ENCODE data around the gene RPTOR. TPM values are rescaled to one million over a fixed set of nuclear protein-coding genes. Genes with fewer than 3 reads are reported as not detected.

Gene RPTOR, protein sequence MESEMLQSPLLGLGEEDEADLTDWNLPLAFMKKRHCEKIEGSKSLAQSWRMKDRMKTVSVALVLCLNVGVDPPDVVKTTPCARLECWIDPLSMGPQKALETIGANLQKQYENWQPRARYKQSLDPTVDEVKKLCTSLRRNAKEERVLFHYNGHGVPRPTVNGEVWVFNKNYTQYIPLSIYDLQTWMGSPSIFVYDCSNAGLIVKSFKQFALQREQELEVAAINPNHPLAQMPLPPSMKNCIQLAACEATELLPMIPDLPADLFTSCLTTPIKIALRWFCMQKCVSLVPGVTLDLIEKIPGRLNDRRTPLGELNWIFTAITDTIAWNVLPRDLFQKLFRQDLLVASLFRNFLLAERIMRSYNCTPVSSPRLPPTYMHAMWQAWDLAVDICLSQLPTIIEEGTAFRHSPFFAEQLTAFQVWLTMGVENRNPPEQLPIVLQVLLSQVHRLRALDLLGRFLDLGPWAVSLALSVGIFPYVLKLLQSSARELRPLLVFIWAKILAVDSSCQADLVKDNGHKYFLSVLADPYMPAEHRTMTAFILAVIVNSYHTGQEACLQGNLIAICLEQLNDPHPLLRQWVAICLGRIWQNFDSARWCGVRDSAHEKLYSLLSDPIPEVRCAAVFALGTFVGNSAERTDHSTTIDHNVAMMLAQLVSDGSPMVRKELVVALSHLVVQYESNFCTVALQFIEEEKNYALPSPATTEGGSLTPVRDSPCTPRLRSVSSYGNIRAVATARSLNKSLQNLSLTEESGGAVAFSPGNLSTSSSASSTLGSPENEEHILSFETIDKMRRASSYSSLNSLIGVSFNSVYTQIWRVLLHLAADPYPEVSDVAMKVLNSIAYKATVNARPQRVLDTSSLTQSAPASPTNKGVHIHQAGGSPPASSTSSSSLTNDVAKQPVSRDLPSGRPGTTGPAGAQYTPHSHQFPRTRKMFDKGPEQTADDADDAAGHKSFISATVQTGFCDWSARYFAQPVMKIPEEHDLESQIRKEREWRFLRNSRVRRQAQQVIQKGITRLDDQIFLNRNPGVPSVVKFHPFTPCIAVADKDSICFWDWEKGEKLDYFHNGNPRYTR (N-terminal part only)
- total RNA-seq (2022; extraction: Qiagen RNA extraction; ENCODE audit: low read depth), result 18.3 to 35.8 TPM (median 32.7 TPM) in 5 replicates

DNA sequence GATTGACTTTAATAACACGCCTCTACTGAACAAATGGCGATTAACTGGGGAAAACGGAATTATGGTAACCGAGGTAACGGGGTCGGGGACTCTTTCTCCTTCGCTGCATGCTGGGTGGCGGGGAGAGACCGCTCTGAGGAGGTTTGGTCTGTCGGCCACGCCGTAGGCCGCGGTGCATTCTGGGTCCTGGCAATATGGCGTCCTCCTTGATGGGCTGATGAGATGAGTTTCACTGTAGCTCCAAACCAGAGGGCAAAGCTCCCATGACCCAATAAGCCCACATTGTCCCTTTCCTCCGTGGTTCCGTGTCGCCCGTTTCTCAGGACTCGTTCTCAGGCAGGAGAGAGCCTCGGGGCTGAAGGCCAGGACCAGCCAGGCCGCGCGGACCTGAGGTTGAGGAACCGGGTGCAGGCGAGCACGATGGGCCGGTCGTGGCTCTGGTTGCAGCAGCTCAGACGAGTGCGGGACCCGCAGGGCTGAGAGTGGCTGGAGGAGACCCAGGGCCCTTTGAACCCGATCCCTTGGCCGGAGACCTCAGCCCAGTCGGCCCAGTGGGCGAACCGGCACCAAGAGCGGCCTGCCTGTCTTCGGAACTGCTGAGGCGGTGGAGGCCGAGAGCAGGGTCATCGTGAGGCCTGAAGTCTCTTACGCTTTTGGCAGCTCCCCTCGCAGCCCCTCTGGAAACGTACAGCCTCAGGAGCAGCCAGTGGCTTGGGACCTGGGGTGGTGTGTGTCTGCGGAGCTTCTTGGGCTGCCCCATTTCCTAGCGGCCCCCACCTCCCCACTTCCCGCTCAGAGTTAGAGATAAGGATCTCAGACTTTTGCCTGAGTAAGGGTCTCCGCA, at the start of gene RPTOR:
RPTOR (plus strand) TSS at position 184 of the 844 bp plus-strand sequence. CDS start 792 bp downstream, outside the sequence.

DNA sequence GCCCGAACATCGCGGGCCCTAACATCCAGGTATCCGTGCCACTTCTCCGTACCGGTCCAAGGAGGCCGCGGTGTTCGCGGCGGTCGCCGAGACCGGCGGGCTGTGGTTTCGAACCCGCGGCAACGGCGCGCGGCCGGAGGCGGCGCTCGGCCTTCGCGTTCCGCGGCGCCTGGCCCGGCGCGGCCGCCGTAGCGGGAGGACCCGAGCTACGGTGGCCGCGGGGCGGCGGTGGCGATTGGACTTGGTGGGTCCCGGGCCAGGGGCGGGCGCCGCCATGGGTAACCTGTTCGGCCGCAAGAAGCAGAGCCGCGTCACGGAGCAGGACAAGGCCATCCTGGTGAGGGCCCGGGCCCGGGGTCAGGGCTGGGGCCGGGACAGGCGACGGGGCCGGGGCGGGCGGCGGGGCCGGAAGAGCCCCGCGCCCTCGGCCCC, 447.0 kb downstream of the RPTOR start, which contains the start of gene CHMP6:
CHMP6 (plus strand) TSS at position 197 of the 432 bp plus-strand sequence; CDS start at position 275, 78 bp downstream.

Other genes with a start within 250 kb of the RPTOR start
- gene ENDOV, start 129.7 kb upstream of the RPTOR start, total RNA-seq (2022; extraction: Qiagen RNA extraction; ENCODE audit: low read depth), result 34.4 to 52.9 TPM (median 49.5 TPM) in 5 replicates
- gene NPTX1, start 68.2 kb upstream of the RPTOR start, total RNA-seq (2022; extraction: Qiagen RNA extraction; ENCODE audit: low read depth), result 89.4 to 202 TPM (median 153 TPM) in 5 replicates